Measurements from ENCODE around the gene GSG1L2.

DNA sequence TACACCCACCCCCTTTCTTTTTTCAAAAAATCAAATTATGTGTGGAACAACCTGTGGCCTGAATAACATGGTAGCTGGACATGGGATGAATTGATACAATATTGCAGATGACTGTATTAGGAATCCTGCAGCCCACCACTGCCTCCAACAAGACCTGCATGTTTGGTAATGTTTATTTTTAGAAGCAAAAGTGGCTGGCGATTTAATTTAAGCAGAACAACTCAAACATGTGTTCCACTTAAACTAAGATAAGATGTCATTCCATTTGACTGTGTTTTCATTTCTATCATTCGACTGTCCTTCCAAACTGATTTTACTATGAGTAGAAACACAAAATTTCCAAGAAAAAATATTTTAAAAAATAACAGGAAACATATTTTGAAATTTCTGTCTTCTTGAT is 20.4 kb downstream of the GSG1L2 start:
- TF ChIP-seq, protein P1, sequence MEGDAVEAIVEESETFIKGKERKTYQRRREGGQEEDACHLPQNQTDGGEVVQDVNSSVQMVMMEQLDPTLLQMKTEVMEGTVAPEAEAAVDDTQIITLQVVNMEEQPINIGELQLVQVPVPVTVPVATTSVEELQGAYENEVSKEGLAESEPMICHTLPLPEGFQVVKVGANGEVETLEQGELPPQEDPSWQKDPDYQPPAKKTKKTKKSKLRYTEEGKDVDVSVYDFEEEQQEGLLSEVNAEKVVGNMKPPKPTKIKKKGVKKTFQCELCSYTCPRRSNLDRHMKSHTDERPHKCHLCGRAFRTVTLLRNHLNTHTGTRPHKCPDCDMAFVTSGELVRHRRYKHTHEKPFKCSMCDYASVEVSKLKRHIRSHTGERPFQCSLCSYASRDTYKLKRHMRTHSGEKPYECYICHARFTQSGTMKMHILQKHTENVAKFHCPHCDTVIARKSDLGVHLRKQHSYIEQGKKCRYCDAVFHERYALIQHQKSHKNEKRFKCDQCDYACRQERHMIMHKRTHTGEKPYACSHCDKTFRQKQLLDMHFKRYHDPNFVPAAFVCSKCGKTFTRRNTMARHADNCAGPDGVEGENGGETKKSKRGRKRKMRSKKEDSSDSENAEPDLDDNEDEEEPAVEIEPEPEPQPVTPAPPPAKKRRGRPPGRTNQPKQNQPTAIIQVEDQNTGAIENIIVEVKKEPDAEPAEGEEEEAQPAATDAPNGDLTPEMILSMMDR (IDR thresholded peaks at IDR 0.05; ENCODE audit: poor library complexity), result no peak
- TF ChIP-seq EZH2phosphoT487 (IDR thresholded peaks at IDR 0.05; ENCODE audit: low read depth, severe bottlenecking, unreplicated experiment), result no peak

All from hepatocyte (in vitro differentiated cells).